GM18508 (cell line): ENCODE measurements around the gene RIPOR3.
"Not testable (repeated sequence)": the region's sequence is repeated elsewhere in the genome, so short reads cannot be mapped to it uniquely, and the experiment has no call there.

Source experiments
- ATAC-seq: cut with Tn5 transposase; IDR thresholded peaks from one replicate; pipeline ENCODE4 v1.9.1; 2021; ENCODE audit warnings: moderate number of reproducible peaks; ENCODE audit not compliant: insufficient read depth, unreplicated experiment

The RIPOR3 gene

DNA sequence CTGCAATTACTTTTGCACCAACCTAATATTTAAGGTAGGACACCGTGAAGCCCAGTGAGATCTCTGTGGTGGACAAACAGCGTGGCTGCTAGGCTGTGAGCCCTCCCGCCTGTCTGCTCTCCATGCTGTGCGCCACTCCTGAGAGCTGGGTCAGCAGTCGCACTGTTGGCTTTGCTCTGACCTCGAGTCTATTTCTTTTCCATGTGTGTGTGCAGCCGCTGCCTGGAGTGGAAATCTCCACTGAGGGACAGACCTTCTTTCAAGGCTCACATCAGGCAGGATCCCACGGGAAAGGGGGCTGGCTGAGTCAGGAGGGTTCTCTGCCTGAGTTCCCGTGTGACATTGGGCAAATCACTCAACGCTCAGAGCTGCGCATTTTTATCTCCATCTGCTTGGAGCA is 27.1 kb downstream of the RIPOR3 start:
- no peak for ATAC-seq

DNA sequence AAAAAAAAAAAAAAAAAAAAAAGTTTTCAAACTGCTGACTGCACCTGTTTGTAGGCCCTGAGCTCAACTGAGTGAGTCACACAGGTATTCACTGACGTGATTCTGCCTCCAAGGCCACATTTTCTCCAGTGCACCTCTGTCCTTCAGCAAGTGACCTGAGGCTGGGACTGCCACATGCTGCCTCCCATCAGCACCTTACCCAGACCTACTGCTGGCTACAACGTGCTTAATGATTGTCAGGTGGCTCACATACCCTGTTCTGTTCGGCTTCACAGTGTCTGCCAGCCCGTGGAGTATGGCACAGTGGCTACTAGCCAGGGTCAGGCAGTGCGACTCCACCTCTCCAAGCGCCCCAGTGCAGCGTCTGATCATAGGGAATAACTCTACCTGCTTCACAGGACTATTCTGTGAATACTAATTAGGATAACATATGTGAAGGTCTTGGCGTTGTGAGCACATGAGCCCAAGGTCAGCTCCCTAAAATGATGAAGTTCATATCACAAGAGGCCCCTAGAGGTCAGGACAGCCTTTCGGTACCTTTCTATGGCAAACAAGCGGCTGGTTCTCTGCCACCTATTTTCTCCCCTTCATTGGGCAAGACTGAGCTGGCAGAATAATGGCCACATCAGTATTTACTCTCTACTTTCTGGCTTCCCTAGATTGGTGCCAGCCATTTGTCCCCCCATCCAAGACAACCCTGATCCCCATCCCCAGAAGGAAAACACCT is 28.1 kb downstream of the RIPOR3 start:
- no peak for ATAC-seq

DNA sequence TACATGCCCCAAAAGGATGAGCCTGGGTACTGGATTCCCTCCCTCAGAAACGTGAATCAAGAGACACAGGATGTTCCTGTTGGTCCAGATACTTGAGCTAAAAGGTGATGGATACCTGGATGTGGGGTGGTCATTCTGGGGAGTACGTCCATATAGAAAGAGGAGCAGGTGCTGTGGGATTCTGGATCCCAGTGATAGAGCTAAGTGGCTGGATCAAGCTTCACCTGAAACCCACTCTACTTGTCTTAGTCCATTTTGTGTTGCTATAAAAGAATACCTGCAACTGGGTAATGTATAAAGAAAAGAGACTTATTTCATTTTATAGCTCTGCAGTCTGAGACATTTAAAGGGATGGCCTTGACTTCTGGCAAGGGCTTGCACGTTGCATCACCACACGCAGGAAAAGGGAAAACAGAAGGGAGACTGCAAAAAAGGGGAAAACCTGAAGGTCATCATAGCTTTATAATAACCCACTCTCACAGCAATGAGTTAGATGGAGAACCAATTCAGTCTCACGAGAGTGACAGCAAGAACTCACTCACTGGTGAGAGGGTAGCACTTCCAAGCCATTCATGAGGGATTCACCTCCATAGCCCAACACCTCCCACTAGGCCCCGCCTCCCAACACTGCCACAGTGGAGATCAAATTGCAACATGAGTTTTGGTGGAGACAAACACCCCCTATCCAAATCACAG is 31.2 kb downstream of the RIPOR3 start:
- no peak for ATAC-seq

DNA sequence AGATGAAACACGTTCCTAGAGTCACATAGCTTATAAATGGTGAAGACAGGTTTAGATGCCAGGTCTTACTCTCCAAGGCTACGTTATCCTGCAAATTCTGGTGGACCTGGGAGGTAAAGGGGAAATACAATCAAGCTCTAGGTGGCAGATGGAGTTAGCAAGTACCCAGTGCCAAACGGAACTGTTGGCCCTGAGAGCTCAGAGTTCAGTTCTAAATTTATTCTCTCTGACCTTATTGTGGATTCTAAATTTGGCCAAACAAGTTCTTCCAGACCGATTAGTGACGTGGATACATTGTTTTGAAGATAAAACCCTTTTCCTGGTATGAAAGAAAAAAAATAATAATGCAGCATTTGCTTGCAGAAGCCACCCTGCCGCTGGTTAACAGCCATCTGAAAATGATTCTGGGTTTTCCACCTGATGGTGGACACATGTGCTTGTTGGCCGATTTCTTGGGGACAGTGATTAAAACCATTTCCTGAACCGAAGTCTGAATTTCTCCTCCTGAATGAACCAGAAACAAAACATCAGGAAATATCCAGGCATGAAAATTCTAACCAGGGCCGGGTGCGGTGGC is 32.5 kb downstream of the RIPOR3 start:
- ATAC-seq: no peak

DNA sequence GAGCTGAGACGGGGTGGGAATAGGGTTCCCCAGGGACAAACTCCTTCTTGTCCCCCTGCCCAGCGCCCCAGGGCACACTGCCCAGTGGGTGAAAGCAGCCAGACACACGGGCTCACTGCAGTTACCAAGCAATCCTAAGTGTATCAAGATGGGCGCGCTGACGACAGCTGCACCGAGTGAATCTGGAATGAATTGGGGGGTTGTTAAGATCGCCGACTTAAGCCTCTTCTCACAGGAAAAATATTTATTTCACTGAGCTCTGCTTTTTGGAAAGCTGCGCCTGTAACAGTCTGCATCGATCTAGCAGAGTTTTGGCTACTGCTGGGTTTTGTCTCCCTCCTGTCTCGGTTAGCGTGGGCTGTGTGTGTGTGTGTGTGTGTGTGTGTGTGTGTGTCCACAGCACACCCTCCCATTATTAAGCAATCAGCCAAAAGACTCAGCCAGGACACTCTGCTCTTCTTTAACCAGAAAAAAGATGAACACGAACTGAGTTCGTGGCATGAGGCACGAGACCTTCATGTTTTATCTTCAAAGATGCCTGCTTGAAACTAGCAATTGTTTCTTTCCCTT is 35.9 kb downstream of the RIPOR3 start:
- ATAC-seq: no peak

DNA sequence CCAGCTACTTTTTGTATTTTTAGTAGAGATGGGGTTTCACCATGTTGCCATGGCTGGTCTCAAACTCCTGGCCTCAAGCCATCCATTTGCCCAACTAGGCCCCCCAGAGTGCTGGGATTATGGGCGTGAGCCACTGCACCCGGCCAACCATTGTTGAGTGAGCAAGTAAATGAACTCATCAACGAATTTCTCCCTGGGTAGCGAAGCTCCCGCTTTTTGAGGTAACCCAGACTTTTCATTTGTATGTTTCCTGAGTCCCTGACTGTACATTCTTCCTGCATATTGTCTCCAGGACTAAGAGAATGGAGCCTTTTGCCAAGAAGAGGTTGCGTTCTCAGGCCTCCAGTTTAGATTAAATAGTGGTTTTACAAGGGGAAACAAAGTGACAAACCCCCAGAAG is 36.4 kb downstream of the RIPOR3 start:
- no peak for ATAC-seq

DNA sequence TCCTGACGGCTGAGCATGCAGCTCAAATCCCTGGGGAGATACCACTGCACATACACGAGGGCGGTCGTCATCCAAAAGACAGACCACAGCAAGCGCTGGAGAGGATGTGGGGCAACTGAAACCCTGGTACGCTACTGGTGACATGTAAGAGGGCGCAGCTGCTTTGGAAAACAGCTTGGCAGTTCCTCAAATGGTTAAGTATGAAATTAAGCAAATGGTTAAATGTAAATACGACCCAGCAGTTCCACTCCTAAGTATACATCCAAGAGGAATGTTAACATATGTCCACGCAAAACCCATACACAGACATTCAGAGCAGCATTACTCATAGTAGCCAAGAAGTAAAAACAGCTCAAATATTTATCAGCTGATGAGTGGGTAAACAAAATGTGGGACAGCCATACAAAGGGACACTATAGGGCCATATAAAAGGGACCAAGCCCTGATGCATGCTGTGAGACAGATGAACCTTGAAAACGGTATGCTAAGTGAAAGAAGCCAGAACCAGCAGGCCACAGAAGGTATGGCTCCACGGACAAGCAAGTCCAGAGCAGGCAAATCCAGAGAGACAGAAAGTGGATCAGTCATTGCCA is 38.5 kb downstream of the RIPOR3 start:
- no peak for ATAC-seq

DNA sequence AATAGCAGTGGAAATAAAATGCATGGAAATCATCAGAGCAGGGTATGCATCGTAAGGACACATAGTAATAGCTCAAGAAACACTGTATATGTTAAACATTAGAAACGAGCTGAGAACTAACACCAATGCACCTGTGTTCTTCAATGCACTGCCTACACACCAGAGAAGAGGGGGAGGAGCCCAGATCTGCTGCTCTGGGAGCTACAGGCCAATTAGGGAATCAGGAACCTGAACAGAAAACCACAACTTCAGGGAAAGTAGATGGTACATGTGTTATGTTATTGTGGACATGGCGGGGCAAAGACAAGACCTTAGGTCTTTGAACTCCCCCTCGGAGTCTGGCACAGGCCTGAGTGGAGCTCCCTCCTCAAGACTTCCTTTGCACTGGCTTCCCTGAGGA is 39.7 kb downstream of the RIPOR3 start:
- ATAC-seq: no peak

DNA sequence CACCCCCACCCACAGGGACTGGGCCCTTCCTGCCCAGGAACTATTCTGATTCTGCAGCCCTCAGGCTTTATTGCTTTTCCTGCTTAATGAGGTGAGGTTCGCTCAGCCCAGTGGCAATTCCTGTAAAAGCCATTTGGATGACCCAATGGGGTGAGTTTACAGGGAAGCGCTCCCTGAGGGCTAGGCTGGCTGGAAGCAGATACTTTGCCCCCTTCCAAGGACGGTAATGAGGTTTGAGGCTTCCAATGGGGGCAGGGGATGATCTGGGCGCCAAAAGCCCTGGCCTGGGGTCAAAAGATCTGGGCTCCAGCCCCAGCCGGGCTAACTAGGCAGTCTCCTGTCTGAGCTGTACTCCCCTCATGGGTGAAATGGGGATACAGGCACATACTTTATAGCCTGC is 41.8 kb downstream of the RIPOR3 start:
- no peak for ATAC-seq

DNA sequence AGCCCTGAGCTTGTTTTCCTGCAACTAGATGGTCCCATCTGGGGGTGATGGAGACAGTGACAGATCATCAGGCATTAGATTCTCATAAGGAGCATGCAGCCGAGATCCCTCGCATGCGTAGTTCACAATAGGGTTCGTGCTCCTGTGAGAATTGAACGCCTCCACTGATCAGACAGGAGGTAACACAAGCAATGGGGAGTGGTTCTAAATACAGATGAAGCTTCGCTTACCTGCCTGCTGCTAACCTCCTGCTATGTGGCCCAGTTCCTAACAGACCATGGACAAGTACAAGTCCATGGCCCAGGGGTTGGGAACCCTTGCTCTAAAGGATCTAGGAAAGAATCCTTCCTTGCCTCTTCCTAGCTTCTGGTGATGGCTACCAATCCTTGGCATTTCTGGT is 42.7 kb downstream of the RIPOR3 start:
- ATAC-seq: no peak

DNA sequence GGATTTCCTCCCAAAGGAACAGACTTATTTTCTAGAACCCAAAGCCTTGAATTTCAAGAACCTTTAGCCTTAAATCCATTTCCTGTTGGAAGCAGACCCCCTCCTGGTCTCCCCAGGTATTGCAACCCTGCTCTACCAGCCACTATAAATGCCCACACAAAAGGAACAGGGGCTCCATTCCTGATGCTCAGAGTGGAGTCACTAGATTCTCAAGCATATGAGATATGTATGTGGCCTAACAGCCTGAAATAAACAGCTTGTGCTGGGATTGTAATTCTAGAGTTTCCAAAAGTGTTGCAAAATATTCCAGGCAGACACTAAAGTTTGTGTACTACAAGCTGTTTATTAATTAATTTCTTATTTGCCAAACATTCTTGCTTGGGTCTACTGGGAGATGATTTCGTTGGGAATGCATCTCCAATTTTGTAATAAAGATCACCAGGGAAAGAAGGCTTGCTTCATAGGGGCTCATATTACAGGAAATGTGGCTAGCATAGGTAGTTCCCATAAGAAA is 44.8 kb downstream of the RIPOR3 start:
- no peak for ATAC-seq

DNA sequence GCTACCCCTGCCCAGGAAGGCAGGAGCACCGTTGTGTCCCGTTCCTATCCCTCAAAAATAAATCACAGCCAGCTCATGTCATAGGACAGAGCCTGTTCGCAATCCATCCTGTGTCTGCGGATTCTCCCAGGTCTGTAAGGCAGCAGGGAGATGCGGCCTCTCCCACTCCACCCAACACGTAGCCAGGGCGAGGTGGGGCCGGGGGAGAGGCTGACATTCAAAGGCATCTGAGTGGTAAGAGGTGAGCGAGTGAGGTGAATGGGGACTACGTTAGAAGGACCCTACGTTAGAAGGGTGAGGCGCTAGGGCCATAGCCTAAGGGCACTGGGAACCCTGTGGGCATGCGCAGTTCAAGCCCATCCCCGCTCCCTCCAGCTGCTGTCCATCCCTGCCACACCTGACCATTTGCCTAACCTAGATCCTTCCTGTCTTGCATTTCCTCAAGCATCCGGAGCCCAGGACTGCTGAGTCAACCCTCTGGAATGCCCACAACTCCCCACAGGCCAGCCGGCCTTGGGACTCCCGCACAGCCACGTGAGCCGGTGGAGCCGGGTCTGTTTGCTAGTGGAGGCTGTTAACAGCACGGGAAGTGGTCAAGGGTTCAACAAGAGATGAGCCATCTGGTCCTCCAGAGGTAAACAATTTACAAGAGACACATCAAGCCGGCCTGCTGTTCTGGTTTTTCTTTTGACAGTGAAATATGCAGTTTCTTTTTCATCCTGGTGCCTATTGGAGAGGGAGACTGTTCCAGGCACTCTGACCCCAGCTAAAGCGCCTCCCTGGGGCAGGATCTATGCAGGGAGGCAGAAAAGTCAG is 45.9 kb downstream of the RIPOR3 start:
- no peak for ATAC-seq

DNA sequence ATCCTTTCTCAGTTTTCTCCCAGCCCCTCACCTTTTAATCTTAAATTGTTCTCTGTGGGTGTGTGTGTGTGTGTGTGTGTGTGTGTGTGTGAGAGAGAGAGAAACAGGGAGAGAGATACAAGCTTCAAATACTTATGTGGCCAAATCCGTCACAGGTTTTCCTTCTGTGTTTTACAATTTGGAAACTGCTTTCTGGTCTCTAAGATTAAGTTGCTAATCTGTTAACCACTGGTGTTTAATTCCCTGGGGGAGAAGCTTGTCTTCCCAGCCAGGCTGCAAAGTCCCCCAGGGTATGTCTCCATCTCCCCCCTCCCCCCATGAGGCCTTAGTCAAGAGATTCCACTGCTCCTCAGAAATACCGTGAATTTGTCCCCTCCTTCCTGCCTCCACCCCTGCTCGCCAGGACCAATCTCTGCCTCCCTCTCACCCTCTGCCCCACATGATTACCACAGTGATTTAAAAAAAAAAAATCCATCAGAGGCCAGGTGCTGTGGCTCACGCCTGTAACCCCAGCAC is 49.0 kb downstream of the RIPOR3 start:
- no peak for ATAC-seq

DNA sequence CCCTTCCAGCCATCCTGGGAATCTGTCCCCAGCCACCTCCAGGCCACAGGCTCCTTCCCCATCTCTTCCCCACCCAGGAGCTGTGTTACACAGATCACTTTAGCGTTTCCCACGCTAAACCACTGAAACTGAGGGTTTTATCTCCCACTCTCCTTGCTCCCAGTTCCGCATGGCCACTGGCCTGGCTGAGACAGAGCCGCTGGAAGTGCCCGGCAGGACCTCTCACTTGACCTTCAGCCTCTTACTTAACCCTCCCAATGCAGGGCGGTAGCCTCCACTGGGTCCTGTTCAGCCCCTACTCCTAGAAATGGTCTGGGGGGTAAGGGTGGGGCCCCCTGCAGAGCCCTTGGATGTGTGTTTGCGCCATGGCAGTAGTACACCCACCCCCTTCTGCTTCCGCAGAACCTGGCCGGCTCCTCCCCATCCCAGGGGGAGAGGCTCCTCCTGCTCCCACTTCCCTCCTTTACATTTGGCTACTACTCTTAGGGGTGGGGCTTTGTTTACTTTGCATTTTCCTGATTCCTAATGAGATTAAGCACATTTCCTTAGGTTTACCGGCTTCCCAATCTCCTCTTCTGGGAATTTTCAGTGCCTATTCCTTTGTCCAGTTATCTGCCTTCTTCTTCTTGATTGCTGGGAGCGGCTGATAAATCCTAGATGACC is 49.6 kb downstream of the RIPOR3 start:
- ATAC-seq: not testable (repeated sequence)

DNA sequence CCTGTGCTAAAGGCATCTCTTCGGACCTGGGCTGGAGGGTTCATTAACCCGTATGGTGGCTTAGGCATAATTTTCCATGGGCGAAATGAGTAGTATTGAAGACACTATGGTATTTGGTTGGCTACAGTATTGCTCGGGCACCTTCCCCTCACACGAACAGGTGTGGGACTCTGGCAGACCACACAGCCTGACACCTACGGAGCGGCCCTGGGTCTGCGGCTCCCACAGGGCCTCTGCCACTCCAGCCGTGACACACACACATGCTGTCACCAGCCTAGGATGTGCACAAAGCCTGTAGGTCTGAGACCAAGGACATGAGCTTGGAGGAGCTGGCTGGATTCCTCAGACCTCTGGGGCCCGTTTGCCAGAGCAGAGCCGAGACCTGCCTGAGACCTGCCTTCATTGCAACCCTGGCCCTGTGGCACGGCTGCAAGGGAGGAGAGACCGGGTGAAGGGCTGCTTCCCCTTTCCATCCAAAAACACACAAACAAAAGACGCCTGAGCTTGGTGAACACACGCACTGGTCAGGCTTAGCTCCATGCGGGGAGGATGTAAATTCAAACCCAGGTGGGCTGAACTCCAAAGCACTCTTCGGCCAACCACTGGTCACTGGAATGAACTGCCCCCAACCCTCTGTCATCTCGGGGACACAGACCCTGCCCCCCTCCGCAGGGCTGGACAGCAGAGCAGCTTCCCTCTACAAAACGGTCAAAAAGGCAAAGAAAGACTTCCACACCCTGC is 51.2 kb downstream of the RIPOR3 start:
- not testable (repeated sequence) for ATAC-seq

DNA sequence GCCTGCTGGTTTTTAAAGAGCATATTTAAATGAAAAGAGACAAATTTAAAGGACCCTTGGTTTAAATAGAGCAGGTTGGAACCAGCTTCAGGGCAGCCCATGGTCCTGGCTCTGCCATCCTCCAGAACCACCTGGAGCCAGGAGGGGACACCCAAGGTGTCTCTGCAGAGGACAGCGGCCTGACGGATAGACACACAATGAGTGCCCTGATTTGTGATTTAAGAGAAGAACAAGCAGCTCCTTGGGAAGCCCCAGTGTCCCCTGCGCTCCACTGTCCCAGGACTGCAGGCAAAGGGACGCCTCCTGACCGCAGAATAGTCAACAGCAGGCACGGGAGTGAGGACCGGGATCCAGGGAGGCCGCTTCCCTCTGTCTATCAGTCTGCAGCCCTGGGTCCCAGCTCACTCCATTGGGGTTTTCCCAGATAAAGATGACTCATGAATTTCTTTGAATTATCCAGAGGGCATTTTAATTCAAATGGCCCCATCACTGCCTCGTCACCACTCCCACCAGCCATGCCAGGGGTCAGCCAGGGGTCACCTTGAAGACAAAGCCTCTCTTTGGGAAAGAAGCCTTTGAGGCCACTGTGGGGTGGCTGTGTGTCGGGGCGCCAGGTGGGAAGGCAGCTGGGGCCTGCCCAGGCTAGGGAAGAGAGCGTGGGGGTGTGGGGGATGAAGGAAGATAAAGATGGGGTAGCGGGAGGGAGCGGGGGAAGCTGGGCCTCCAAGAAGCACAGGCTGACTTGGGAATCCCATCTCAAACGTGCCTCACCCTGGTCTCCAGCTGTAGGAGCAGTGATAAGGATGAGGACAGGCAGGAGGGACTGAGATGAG is 53.1 kb downstream of the RIPOR3 start:
- ATAC-seq: not testable (repeated sequence)

DNA sequence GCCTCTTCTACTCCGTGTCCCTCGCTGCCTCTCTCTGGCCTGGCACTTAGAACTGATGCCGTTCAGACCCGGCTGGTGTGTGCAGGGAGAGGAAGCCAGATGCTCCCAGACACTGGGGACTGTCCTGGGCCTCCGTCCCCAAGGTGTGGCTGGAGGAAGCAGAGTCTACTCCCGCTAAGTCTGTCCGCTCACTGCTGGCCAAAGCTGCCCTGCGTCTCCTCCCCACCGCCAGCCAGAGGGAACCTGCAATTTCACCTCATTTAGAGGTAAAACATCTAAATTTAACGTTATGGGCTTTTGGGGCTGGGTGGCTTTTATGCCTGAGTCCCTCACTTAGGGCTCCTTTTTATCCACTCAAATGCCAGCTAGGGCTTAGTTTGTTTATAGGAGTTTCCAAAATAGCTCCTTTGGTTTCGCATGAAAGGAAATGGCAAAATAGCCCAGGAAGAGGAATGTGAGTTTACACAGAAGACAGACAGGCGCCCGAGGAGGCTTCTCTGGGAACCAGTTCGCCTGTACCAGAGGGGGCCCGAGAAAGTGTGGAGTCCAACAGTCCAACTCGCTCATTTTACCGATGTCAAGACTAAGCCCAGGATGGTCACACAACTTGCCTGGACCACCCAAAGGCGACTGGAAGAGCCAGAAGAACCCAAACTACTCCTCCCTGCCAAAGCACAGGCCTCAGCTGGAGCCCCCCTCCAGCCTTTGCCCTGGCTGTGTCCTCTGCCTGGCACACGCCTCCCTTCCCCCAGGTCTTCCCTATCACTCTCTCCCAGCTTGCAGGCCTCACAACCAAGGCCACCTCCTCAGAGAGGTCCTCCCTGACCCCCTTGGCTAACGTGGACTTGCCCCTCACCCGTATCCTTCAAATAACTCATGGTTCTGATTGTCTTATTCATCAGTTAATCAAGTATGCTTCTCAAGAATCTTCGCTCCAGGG is 54.5 kb downstream of the RIPOR3 start:
- no peak for ATAC-seq
